ENCODE results near the gene CEP192. TPM values are rescaled to one million over a fixed set of nuclear protein-coding genes. Genes with fewer than 3 reads are reported as not detected.

The CEP192 gene
- total and polyA plus RNA-seq, 5 experiments from 2014 or later = 3.0 to 40.9 (median 6.7) TPM

GRCh38 chr18:13139885-13140450 is 148.8 kb downstream of the CEP192 start:
- ATAC-seq = no peak
- H3K27me3 Mint-ChIP-seq = no peaks in the 10 kb centered on the region
- peaks cover 12 to 30% (median 26%) of the 10 kb centered on the region in 4 donors for H3K4me1 Mint-ChIP-seq
- H3K4me3 Mint-ChIP-seq = no peak overlapping the region
- H3K9me3 Mint-ChIP-seq = peaks cover 0 to 21% (median 9%) of the 10 kb centered on the region in 9 donors
- POLR2A ChIA-PET = interaction anchor here (0.6 kb wide), 1 partner anchor 36 kb away, joined by 3 read pairs; no protein-coding TSS in a partner anchor
- peak overlapping the region in 6 of 10 donors; percentile 15 to 87 (median 60) for H3K27ac Mint-ChIP-seq
- DNase-seq = no peak
- H3K36me3 Mint-ChIP-seq = peaks cover 0 to 11% (median 6%) of the 10 kb centered on the region in 3 donors

DNA sequence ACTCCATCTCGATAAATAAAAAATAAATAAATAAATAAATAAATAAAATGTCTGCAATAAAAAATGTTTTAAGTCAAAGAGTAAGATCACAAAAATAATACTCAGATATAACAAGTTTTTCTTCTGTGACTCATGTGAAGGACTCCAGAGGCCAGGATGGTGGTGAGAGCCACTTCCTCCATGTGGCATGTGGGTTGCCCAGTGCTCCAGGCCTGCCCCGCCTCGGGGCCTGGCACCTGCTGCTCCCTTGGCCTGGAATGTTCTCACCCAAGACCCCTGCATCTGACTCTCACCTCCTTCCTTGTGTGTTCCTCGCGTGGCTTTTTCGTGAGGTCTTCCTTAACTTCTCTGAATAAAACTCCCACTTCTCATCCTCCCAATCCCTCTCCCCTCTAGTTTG is 150.0 kb downstream of the CEP192 start:
- peaks cover 0 to 28% (median 9%) of the 10 kb centered on the region in 9 donors for H3K9me3 Mint-ChIP-seq
- H3K4me1 Mint-ChIP-seq = peaks cover 9 to 27% (median 17%) of the 10 kb centered on the region in 4 donors
- POLR2A ChIA-PET = no interaction called here
- no peaks in the 10 kb centered on the region for H3K27me3 Mint-ChIP-seq
- ATAC-seq = no peak
- no peak for DNase-seq
- peak overlapping the region in 1 of 10 donors; percentile 80 for H3K27ac Mint-ChIP-seq
- H3K36me3 Mint-ChIP-seq = peaks cover 0 to 13% (median 6%) of the 10 kb centered on the region in 3 donors
- H3K4me3 Mint-ChIP-seq = no peak overlapping the region

DNA sequence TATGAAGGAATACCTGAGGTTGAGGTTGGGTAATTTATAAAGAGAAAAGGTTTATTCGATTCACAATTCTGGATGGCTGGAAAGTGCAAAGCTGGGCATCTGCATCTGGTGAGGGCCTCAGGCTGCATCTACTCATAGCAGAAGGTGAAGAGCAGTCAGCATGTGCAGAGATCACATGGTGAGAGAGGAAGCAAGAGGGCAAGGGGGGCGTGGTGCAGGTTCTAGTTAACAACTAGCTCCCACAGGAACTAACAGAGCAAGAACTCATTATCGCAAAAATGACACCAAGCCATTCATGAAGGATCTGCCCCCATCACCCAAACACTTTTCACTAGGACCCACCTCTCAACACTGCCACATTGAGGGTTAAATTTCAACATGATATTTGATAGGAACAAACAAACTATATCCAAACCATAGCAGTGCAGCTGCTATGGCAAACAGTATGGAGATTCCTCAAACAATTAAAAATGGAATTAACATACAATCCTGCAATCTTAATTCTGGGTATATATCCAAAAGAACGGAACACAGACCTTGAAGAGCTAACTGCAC is 154.6 kb downstream of the CEP192 start:
- Mint-ChIP-seq H3K36me3 (peaks cover 0 to 13% (median 6%) of the 10 kb centered on the region in 3 donors), H3K27ac (no peak overlapping the region), H3K4me1 (peaks cover 3 to 14% (median 4%) of the 10 kb centered on the region in 4 donors), H3K9me3 (peaks cover 0 to 28% (median 9%) of the 10 kb centered on the region in 9 donors), H3K27me3 (no peaks in the 10 kb centered on the region), H3K4me3 (no peak overlapping the region)
- no peak for DNase-seq
- POLR2A ChIA-PET = interaction anchor here (1.5 kb wide), 1 partner anchor 8 kb away, joined by 5 read pairs; no protein-coding TSS in a partner anchor
- ATAC-seq = no peak

DNA sequence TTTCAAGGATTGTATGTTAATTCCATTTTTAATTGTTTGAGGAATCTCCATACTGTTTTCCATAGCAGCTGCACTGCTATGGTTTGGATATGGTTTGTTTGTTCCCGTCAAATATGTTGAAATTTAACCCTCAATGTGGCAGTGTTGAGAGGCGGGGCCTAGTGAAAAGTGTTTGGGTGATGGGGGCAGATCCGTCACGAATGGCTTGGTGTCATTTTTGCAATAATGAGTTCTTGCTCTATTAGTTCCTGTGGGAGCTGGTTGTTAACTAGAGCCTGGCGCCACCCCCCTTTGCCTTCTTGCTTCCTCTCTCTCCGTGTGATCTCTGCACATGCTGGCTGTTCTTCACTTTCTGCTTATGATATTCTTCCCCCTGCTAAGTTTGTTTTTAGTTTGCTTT is 156.0 kb downstream of the CEP192 start:
- Mint-ChIP-seq H3K4me3 (no peak overlapping the region), H3K27ac (peak overlapping the region in 1 of 10 donors; percentile 19), H3K27me3 (no peaks in the 10 kb centered on the region), H3K9me3 (peaks cover 0 to 27% (median 9%) of the 10 kb centered on the region in 9 donors), H3K4me1 (peaks cover 1 to 14% (median 3%) of the 10 kb centered on the region in 4 donors), H3K36me3 (peaks cover 0 to 13% (median 6%) of the 10 kb centered on the region in 3 donors)
- POLR2A ChIA-PET = no interaction called here
- ATAC-seq (no peak), DNase-seq (no peak)

GRCh38 chr18:13151656-13152055 is 160.5 kb downstream of the CEP192 start:
- Mint-ChIP-seq H3K9me3 (peaks cover 2 to 20% (median 15%) of the 10 kb centered on the region in 9 donors), H3K36me3 (peaks cover 0 to 13% (median 6%) of the 10 kb centered on the region in 3 donors), H3K4me3 (no peak overlapping the region), H3K27me3 (no peaks in the 10 kb centered on the region), H3K27ac (no peak overlapping the region), H3K4me1 (peaks cover 1 to 6% (median 3%) of the 10 kb centered on the region in 4 donors)
- POLR2A ChIA-PET = no interaction called here
- no peak for ATAC-seq
- no peak for DNase-seq

DNA sequence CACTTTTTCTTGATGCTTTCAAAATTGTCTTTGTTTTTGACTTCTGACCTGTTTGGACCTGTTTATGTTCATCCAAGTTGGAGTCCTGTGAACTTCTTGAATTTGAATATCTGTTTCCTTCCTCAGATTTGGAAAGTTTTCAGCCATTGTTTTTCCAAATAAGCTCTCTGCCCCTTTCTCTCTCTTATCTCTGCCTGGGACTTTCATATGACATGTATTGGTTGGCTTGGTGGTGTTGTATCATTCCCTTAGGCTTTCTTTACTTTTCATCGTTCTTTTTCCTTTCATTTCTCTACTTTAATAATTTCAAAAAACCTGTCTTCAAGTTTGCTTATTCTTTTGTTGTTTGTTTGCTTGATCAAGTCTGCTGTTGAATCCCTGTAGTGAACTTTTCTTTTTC is 167.3 kb downstream of the CEP192 start:
- POLR2A ChIA-PET = interaction anchor here (0.6 to 2.2 kb wide), 2 partner anchors 21 to 45 kb away, joined by 3 to 10 read pairs; no protein-coding TSS in a partner anchor
- Mint-ChIP-seq H3K9me3 (peaks cover 9 to 50% (median 32%) of the 10 kb centered on the region in 9 donors), H3K27ac (peak overlapping the region in 1 of 10 donors; percentile 34), H3K4me3 (no peak overlapping the region), H3K27me3 (no peaks in the 10 kb centered on the region), H3K4me1 (peaks cover 2 to 7% (median 2%) of the 10 kb centered on the region in 4 donors), H3K36me3 (peaks cover 0 to 30% (median 26%) of the 10 kb centered on the region in 3 donors)
- DNase-seq = no peak
- no peak for ATAC-seq

- DNase-seq (peak in 8 of 10 donors; percentile 33 to 71 (median 59)), ATAC-seq (peak; percentile 41 to 44)
- Mint-ChIP-seq H3K27me3 (no peaks in the 10 kb centered on the region), H3K4me1 (peaks cover 2 to 7% (median 2%) of the 10 kb centered on the region in 4 donors), H3K4me3 (peak overlapping the region in 4 of 10 donors; percentile 5 to 45 (median 28)), H3K27ac (peak overlapping the region in 1 of 10 donors; percentile 17), H3K36me3 (peaks cover 0 to 30% (median 26%) of the 10 kb centered on the region in 3 donors), H3K9me3 (peaks cover 7 to 50% (median 32%) of the 10 kb centered on the region in 9 donors)
- POLR2A ChIA-PET = interaction anchor here (0.8 to 2.2 kb wide), 2 partner anchors 22 to 154 kb away, joined by 3 to 10 read pairs; no protein-coding TSS in a partner anchor
These were observed 168.4 kb downstream of the CEP192 start for GRCh38 chr18:13159579-13159978.

- peak overlapping the region in 1 of 10 donors; percentile 75 for H3K27ac Mint-ChIP-seq
- no peak for DNase-seq
- H3K36me3 Mint-ChIP-seq = peaks cover 0 to 30% (median 16%) of the 10 kb centered on the region in 3 donors
These were observed 170.2 kb downstream of the CEP192 start for GRCh38 chr18:13161276-13161899.

GRCh38 chr18:13163167-13163927 is 172.2 kb downstream of the CEP192 start:
- Mint-ChIP-seq H3K4me3 (no peak overlapping the region), H3K9me3 (peaks cover 3 to 35% (median 18%) of the 10 kb centered on the region in 9 donors), H3K27me3 (peaks cover 0 to 4% (median 3%) of the 10 kb centered on the region in 5 donors), H3K27ac (no peak overlapping the region), H3K36me3 (peaks cover 0 to 20% (median 3%) of the 10 kb centered on the region in 3 donors), H3K4me1 (peaks cover 2 to 7% (median 2%) of the 10 kb centered on the region in 4 donors)
- POLR2A ChIA-PET = no interaction called here
- DNase-seq (no peak), ATAC-seq (no peak)

More at GRCh38 chr18:13161276-13161899, 170.2 kb downstream of the CEP192 start:
- Mint-ChIP-seq H3K4me3 (no peak overlapping the region), H3K27me3 (peaks cover 0 to 3% (median 0%) of the 10 kb centered on the region in 5 donors), H3K9me3 (peaks cover 6 to 36% (median 23%) of the 10 kb centered on the region in 9 donors), H3K4me1 (peaks cover 2 to 7% (median 2%) of the 10 kb centered on the region in 4 donors)
- POLR2A ChIA-PET = interaction anchor here (0.6 kb wide), 1 partner anchor 20 kb away, joined by 5 read pairs; no protein-coding TSS in a partner anchor
- ATAC-seq = no peak

- peaks cover 0 to 11% (median 3%) of the 10 kb centered on the region in 5 donors for H3K27me3 Mint-ChIP-seq
- peaks cover 1 to 4% (median 1%) of the 10 kb centered on the region in 4 donors for H3K4me1 Mint-ChIP-seq
- H3K27ac Mint-ChIP-seq = no peak overlapping the region
- peaks cover 0 to 32% (median 18%) of the 10 kb centered on the region in 9 donors for H3K9me3 Mint-ChIP-seq
- H3K36me3 Mint-ChIP-seq = peaks cover 0 to 13% (median 2%) of the 10 kb centered on the region in 3 donors
- POLR2A ChIA-PET = no interaction called here
- no peak for DNase-seq
- ATAC-seq = no peak
- H3K4me3 Mint-ChIP-seq = no peak overlapping the region
These were observed 173.2 kb downstream of the CEP192 start for GRCh38 chr18:13164406-13164805.

- peaks cover 0 to 10% (median 2%) of the 10 kb centered on the region in 3 donors for H3K36me3 Mint-ChIP-seq
- DNase-seq (no peak), ATAC-seq (no peak)
- POLR2A ChIA-PET = interaction anchor here (1.1 kb wide), 1 partner anchor 29 kb away, joined by 3 read pairs; no protein-coding TSS in a partner anchor
- H3K4me1 Mint-ChIP-seq = no peaks in the 10 kb centered on the region
- H3K9me3 Mint-ChIP-seq = peaks cover under 1 to 33% (median 16%) of the 10 kb centered on the region in 9 donors
- peaks cover 0 to 11% (median 3%) of the 10 kb centered on the region in 5 donors for H3K27me3 Mint-ChIP-seq
- peak overlapping the region in 1 of 10 donors; percentile 28 for H3K4me3 Mint-ChIP-seq
- H3K27ac Mint-ChIP-seq = peak overlapping the region in 1 of 10 donors; percentile 22
These were observed 174.7 kb downstream of the CEP192 start for GRCh38 chr18:13165636-13166423.
